HUES48 (cell line): ENCODE data around the gene ZMAT2.
"Not testable (repeated sequence)": the region's sequence is repeated elsewhere in the genome, so short reads cannot be mapped to it uniquely, and the experiment has no call there.

Experiments used
- H3K27ac ChIP-seq: one replicate; pipeline ENCODE4 v1.7.0; 2013; ENCODE audit warnings: low read depth, low read length, inconsistent platforms
- H3K27me3 ChIP-seq: 2 replicates; pipeline ENCODE4 v1.6.1; 2013; ENCODE audit warnings: mild to moderate bottlenecking, low read length; ENCODE audit not compliant: control insufficient read depth, insufficient read depth
- H3K36me3 ChIP-seq: 2 replicates; pipeline ENCODE4 v1.6.1; 2013; ENCODE audit warnings: low read length; ENCODE audit not compliant: control insufficient read depth, insufficient read depth
- H3K4me1 ChIP-seq: 2 replicates; pipeline ENCODE4 v1.6.1; 2013; ENCODE audit warnings: mild to moderate bottlenecking, low read length; ENCODE audit not compliant: control insufficient read depth, insufficient read depth
- H3K4me3 ChIP-seq: 2 replicates; pipeline ENCODE4 v1.5.1; 2013; ENCODE audit warnings: mild to moderate bottlenecking, low read depth, low read length
- H3K9ac ChIP-seq: 2 replicates; pipeline ENCODE4 v1.6.1; 2013; ENCODE audit warnings: mild to moderate bottlenecking, low read depth, low read length, moderate library complexity
- H3K9me3 ChIP-seq: 2 replicates; pipeline ENCODE4 v1.6.1; 2013; ENCODE audit warnings: low read length; ENCODE audit not compliant: control insufficient read depth, insufficient read depth

Gene ZMAT2

DNA sequence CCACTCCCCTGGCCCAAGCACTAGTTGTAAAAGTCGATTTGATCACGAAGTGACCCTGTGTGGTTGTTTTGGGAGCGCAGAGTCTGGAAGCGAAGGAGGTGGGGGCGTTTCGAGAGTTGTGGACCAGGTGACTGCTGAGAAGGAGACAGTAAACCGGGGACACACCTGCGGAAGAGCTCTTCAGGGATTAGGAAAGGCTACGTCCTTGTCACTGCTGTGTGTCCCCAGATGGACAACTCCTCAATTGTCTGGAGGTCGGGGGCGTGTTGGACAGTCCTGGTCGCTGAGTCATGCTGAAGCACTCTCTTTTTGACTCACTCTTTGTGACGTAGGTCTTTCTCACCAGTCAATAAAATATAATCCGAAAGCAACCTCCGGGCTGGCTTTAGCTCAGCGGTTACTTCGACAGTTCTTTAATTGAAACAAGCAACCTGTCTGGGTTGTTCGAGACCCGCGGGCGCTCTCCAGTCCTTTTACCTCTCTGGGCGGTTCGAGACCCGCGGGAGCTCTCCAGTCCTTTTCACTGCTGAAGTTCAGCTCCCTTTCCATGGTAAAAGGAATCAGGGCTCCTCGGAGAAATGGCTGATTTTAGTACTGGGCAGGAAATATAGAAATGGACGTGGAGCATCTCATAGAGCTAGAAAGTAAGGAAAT, 10.8 kb downstream of the ZMAT2 start:
- peak overlapping the region; percentile 37 for H3K9ac ChIP-seq
- no peaks in the 10 kb centered on the region for H3K9me3 ChIP-seq
- H3K27ac ChIP-seq: peak overlapping the region; percentile 73
- peak overlapping the region; percentile 88 for H3K4me3 ChIP-seq
- no peaks in the 10 kb centered on the region for H3K4me1 ChIP-seq
- peaks cover 9% of the 10 kb centered on the region for H3K36me3 ChIP-seq
- no peaks in the 10 kb centered on the region for H3K27me3 ChIP-seq

- no peaks in the 10 kb centered on the region for H3K9me3 ChIP-seq
- no peaks in the 10 kb centered on the region for H3K4me1 ChIP-seq
- peaks cover 4% of the 10 kb centered on the region; the same call in 1 of the 2 replicates for H3K36me3 ChIP-seq
- peak overlapping the region; percentile 88 for H3K4me3 ChIP-seq
- H3K9ac ChIP-seq: no peak overlapping the region
- H3K27me3 ChIP-seq: no peaks in the 10 kb centered on the region
- no peak overlapping the region for H3K27ac ChIP-seq
These were observed 11.5 kb downstream of the ZMAT2 start for GRCh38 chr5:140711794-140712193.

- Histone ChIP-seq H3K4me3 (no peak overlapping the region), H3K27me3 (no peaks in the 10 kb centered on the region), H3K36me3 (no peaks in the 10 kb centered on the region), H3K9ac (no peak overlapping the region), H3K27ac (no peak overlapping the region), H3K9me3 (no peaks in the 10 kb centered on the region), H3K4me1 (no peaks in the 10 kb centered on the region)
These were observed 13.4 kb downstream of the ZMAT2 start for GRCh38 chr5:140713562-140714094.

DNA sequence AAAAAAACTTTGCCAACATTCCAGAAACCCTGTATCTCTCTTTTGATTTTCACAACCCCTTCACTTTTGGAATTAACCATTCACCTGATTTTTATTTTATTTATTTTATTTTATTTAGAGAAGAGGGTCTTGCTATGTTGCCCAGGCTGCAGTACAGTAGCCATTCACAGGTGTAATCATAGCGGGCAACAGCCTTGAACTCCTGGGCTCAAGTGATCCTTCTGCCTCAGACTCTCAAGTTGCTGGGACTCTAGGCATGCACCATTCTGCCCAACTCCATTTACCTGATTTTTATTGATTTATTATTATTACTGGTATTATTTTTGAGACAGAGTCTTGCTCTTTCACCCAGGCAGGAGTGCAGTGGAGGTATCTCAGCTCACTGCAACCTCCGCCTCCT, 16.0 kb downstream of the ZMAT2 start:
- not testable (repeated sequence) for H3K36me3 ChIP-seq, H3K9me3 ChIP-seq

DNA sequence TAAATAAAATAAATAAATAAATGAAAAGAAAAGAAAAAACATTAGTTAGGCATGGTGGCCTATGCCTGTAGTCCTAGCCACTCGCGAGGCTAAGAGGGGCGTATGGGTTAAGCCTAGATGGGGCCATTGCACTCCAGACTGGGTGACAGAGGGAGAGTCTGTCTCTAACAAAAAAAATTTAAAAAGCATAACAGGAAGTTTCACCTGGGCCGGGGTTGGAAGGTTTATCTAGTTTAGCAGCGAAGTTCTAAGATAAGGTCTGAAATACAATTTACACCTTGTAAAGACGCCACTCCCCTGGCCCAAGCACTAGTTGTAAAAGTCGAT, 18.0 kb downstream of the ZMAT2 start:
- Histone ChIP-seq H3K36me3 (no peaks in the 10 kb centered on the region), H3K27me3 (no peaks in the 10 kb centered on the region), H3K27ac (no peak overlapping the region), H3K4me1 (no peaks in the 10 kb centered on the region), H3K9me3 (no peaks in the 10 kb centered on the region), H3K4me3 (no peak overlapping the region), H3K9ac (no peak overlapping the region)

More for the DNA sequence above, 16.0 kb downstream of the ZMAT2 start:
- H3K4me1 ChIP-seq, H3K4me3 ChIP-seq, H3K9ac ChIP-seq, H3K27me3 ChIP-seq, H3K27ac ChIP-seq: not testable (repeated sequence)

DNA sequence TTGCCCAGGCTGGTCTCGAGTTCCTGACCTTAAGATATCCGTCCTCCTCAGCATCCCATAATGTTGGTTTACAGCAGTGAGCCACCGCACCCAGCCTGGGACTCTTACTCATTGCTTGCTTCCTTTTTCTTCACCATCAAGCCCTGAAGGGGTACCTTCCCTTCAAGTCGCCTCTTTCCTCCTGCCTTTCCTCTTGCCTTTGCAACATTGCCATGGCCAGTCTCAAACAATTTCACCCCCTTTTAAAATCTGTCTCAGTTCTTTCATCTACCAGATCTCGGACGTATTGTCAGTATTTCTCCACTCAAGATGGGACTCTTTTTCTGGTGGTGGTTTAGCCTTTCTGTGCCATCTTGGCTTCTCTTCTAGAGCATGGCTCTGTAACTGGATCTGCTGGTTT, 20.5 kb downstream of the ZMAT2 start:
- not testable (repeated sequence) for H3K4me3 ChIP-seq, H3K9ac ChIP-seq, H3K9me3 ChIP-seq, H3K36me3 ChIP-seq, H3K4me1 ChIP-seq, H3K27ac ChIP-seq, H3K27me3 ChIP-seq

- not testable (repeated sequence) for H3K36me3 ChIP-seq, H3K4me3 ChIP-seq, H3K27ac ChIP-seq, H3K27me3 ChIP-seq, H3K9ac ChIP-seq, H3K9me3 ChIP-seq, H3K4me1 ChIP-seq
These were observed 21.1 kb downstream of the ZMAT2 start for GRCh38 chr5:140721395-140721794.

DNA sequence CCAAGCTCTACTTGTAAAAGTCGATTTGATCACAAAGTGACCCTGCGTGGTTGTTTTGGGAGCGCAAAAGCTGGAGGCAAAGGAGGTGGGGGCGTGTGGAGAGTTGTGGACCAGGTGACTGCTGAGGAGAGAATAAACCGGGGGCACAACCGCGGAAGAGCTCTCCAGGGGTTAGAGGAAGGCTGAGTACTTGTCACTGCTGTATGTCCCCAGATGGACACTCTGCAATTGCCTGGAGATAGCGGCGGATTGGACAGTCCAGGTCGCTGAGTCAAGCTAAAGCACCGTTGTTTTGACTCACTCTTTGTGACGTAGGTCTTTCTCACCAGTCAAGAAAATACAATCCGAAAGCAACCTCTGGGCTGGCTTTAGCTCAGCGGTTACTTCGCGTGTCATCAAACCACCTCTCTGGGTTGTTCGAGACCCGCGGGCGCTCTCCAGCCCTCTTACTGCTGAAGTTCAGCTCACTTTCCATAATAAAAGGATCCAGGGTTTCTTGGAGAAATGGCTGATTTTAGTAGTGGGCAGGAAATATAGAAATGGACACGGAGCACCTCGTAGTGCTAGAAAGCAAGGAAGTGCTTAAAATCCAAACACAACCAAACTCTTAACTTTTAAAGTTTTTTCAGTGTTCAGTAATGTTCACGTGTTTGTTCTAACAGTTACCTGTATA, 25.7 kb downstream of the ZMAT2 start:
- Histone ChIP-seq H3K27me3 (no peaks in the 10 kb centered on the region), H3K9ac (no peak overlapping the region), H3K27ac (no peak overlapping the region), H3K4me3 (peak overlapping the region; percentile 88), H3K9me3 (no peaks in the 10 kb centered on the region), H3K36me3 (no peaks in the 10 kb centered on the region), H3K4me1 (no peaks in the 10 kb centered on the region)

- Histone ChIP-seq H3K9me3 (no peaks in the 10 kb centered on the region), H3K4me3 (no peak overlapping the region), H3K27me3 (no peaks in the 10 kb centered on the region), H3K27ac (no peak overlapping the region), H3K9ac (no peak overlapping the region), H3K36me3 (no peaks in the 10 kb centered on the region), H3K4me1 (no peaks in the 10 kb centered on the region)
These were observed 32.9 kb downstream of the ZMAT2 start for GRCh38 chr5:140733098-140733497.

DNA sequence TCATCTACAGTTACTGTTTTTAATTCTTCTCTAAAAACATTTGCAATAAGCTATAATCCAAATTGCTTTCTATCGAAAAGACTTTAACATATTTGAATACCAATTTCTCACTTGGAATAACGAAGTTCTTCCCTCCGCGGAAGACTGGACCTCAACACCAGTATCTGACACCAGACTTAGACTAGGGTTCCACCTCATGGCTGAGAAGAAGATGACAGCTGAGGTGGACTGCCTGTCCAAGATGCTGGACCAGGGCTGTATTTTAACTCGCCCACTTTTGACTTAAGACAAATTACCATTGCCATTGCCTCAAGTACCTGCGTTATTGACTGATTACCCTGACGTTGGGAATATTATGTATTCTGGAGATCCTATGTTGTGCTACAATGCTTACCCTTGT, 34.1 kb downstream of the ZMAT2 start:
- no peaks in the 10 kb centered on the region; the same call in 1 of the 2 replicates for H3K9me3 ChIP-seq
- H3K27ac ChIP-seq: no peak overlapping the region
- H3K4me1 ChIP-seq: no peaks in the 10 kb centered on the region
- H3K36me3 ChIP-seq: no peaks in the 10 kb centered on the region
- no peak overlapping the region for H3K9ac ChIP-seq
- no peak overlapping the region for H3K4me3 ChIP-seq
- H3K27me3 ChIP-seq: no peaks in the 10 kb centered on the region

GRCh38 chr5:140737486-140737885, 37.2 kb downstream of the ZMAT2 start:
- Histone ChIP-seq H3K4me3 (no peak overlapping the region), H3K4me1 (no peaks in the 10 kb centered on the region), H3K9ac (no peak overlapping the region), H3K27me3 (no peaks in the 10 kb centered on the region), H3K27ac (no peak overlapping the region), H3K36me3 (no peaks in the 10 kb centered on the region), H3K9me3 (peaks cover 13% of the 10 kb centered on the region; the same call in 1 of the 2 replicates)
